Measurements from ENCODE around the gene KLHL22. TPM values are rescaled to one million over a fixed set of nuclear protein-coding genes. Genes with fewer than 3 reads are reported as not detected.

The KLHL22 gene
- total RNA-seq, 2 experiments from 2014 or later = 24.1 to 27.7 TPM

DNA sequence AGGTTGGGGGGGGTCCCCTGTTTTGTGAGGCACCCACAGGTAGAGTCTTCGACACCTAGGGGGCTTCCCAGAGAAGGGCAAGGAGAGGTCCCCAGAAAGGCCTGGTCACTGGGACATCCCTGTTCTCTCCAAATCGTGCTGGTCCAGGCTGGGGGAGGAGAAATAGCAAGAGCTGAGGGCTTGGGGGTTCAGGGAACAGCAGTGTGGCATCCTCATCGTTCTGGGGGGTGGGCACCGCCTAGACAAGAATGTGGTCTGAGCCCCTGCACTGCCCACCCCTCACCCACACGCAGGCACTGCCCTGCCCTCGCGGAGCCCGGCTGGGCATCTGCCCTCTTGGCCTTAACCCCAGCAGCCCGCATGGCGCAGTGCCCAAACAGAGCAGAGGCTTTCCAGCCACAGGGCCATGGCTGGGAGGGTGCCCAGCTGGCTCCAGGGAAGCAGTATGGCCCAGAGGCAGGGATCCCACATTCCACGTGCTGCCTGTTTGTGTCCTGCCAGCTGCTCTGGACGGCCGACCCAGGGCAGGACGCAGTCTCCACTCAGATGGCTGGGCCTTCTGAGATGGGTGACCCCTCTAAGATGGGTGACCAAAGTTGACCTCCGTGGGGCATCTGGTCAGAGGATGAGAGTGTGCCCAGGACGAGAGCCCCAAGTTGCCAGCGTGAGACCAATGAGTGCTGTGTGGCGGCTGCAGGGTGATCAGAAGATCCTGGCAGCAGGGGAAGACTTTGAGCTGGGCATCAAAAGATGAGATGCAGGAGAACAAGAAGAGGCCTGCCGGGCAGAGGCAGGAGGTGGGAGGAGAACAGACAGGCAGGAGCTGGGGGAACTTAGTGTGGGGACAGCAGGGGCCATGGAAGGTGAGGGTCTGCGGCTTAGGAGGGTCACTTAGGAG, 72.3 kb downstream of the KLHL22 start:
- ATAC-seq (ENCODE audit: poor library complexity) = no peak
- TF ChIP-seq, protein P1, sequence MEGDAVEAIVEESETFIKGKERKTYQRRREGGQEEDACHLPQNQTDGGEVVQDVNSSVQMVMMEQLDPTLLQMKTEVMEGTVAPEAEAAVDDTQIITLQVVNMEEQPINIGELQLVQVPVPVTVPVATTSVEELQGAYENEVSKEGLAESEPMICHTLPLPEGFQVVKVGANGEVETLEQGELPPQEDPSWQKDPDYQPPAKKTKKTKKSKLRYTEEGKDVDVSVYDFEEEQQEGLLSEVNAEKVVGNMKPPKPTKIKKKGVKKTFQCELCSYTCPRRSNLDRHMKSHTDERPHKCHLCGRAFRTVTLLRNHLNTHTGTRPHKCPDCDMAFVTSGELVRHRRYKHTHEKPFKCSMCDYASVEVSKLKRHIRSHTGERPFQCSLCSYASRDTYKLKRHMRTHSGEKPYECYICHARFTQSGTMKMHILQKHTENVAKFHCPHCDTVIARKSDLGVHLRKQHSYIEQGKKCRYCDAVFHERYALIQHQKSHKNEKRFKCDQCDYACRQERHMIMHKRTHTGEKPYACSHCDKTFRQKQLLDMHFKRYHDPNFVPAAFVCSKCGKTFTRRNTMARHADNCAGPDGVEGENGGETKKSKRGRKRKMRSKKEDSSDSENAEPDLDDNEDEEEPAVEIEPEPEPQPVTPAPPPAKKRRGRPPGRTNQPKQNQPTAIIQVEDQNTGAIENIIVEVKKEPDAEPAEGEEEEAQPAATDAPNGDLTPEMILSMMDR (IDR thresholded peaks at IDR 0.05) = no peak
- Mint-ChIP-seq H3K27me3 (peaks cover 15% of the 10 kb centered on the region), H3K36me3 (ENCODE audit: low read depth) (no peaks in the 10 kb centered on the region), H3K9me3 (no peaks in the 10 kb centered on the region), H3K27ac (no peak overlapping the region), H3K4me3 (peak overlapping the region; percentile 39), H3K4me1 (ENCODE audit: low read depth) (peaks cover 5% of the 10 kb centered on the region)
- no peak overlapping the region for H3K4me3 ChIP-seq (ENCODE audit: low read length)
- H3K4me1 ChIP-seq (ENCODE audit: insufficient read depth, low read length) = peaks cover 12% of the 10 kb centered on the region
- DNase-seq = no peak
- intact Hi-C loops (cut with DNase I, micrococcal nuclease) = no loop called here
- H3K36me3 ChIP-seq (ENCODE audit: insufficient read depth, low read length) = no peaks in the 10 kb centered on the region
- H3K9me3 ChIP-seq (ENCODE audit: control insufficient read depth in 1 of 2, insufficient read depth in 1 of 2, low read length in 2 of 2) = no peaks in the 10 kb centered on the region
- ChIA-PET POLR2A (interaction anchor here (0.8 kb wide), 1 partner anchor 40 kb away, joined by 3 read pairs; no protein-coding TSS in a partner anchor), CTCF (no interaction called here)
- no peak overlapping the region for H3K27ac ChIP-seq (ENCODE audit: low read depth in 1 of 2, low read length in 2 of 2)
- H3K27me3 ChIP-seq (ENCODE audit: control insufficient read depth in 1 of 2, insufficient read depth in 2 of 2, low read length in 2 of 2) = peaks cover 6 to 14% of the 10 kb centered on the region in 2 experiments

DNA sequence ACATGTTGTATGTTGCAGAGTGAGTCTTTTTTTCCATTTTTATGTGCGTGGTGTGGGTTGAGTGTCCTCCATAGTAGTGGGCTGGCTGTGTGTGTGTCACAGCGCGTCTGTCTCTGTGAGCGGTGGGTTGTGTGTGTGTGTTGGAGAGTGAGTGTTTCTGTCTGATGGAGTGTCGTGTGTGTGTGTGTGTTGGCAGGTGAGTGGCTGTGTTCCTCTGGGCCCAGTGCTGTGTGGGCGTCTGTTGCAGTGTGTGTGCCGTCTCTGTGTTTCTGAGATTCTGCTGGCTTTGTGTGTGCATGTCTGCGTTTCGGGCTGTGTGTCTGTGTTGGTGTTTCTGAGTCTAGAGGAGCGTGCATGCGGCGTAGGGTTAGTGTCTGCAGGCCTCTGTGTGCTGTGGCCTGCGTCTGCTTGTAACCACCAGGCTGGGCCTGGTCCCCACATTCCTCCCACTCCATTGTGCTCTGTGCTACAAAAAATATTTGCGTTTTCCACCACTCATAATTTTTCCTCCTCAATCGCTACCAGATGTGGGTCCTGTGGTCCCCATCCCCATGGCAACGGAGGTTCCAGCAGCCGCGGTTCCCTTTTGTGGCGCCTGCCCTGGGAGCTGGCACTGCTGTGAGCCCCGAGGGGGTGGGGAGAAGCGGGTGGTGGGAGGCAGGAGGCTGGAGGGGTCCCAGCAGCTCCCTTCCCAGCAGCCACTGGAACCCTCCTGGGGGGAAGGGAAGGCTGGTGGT, 73.2 kb downstream of the KLHL22 start:
- intact Hi-C loops (cut with DNase I, micrococcal nuclease) = no loop called here
- Mint-ChIP-seq H3K9me3 (no peaks in the 10 kb centered on the region), H3K4me3 (no peak overlapping the region), H3K27ac (no peak overlapping the region), H3K36me3 (ENCODE audit: low read depth) (no peaks in the 10 kb centered on the region), H3K27me3 (peaks cover 10% of the 10 kb centered on the region), H3K4me1 (ENCODE audit: low read depth) (peaks cover 5% of the 10 kb centered on the region)
- TF ChIP-seq, protein P1 (IDR thresholded peaks at IDR 0.05) = no peak
- Histone ChIP-seq H3K27ac (ENCODE audit: low read depth in 1 of 2, low read length in 2 of 2) (no peak overlapping the region), H3K36me3 (ENCODE audit: insufficient read depth, low read length) (no peaks in the 10 kb centered on the region), H3K27me3 (ENCODE audit: control insufficient read depth in 1 of 2, insufficient read depth in 2 of 2, low read length in 2 of 2) (peaks cover 8 to 11% of the 10 kb centered on the region in 2 experiments), H3K9me3 (ENCODE audit: control insufficient read depth in 1 of 2, insufficient read depth in 1 of 2, low read length in 2 of 2) (no peaks in the 10 kb centered on the region), H3K4me3 (ENCODE audit: low read length) (no peak overlapping the region), H3K4me1 (ENCODE audit: insufficient read depth, low read length) (peaks cover 17% of the 10 kb centered on the region)
- CTCF ChIA-PET = no interaction called here
- ATAC-seq (ENCODE audit: poor library complexity) = no peak
- POLR2A ChIA-PET = interaction anchor here (0.8 kb wide), 1 partner anchor 41 kb away, joined by 3 read pairs; no protein-coding TSS in a partner anchor
- DNase-seq = no peak

DNA sequence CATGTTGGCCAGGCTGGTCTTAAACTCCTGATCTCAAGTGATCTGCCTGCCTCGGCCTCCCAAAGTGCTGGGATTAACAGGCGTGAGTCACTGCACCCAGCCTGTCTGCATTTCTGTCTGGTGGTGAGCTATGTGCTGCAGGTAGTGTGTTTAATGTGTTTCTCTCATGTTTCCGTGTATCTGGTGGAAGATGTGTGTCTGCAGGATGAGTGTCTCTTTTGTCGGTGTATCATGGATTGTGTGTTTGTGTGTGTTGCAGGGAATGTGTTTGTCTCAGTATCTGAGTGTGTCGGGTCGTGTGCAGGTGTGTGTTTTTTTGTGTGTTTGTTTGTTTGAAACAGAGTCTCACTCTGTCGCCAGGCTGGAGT, 74.1 kb downstream of the KLHL22 start:
- ChIA-PET CTCF (no interaction called here), POLR2A (no interaction called here)
- H3K27ac ChIP-seq (ENCODE audit: low read depth in 1 of 2, low read length in 2 of 2) = no peak overlapping the region
- Mint-ChIP-seq H3K4me3 (no peak overlapping the region), H3K36me3 (ENCODE audit: low read depth) (no peaks in the 10 kb centered on the region), H3K27me3 (peaks cover 3% of the 10 kb centered on the region), H3K9me3 (no peaks in the 10 kb centered on the region), H3K4me1 (ENCODE audit: low read depth) (peaks cover 5% of the 10 kb centered on the region), H3K27ac (no peak overlapping the region)
- DNase-seq (no peak), ATAC-seq (ENCODE audit: poor library complexity) (no peak)
- peaks cover 17% of the 10 kb centered on the region for H3K4me1 ChIP-seq (ENCODE audit: insufficient read depth, low read length)
- peaks cover 5 to 10% of the 10 kb centered on the region in 2 experiments for H3K27me3 ChIP-seq (ENCODE audit: control insufficient read depth in 1 of 2, insufficient read depth in 2 of 2, low read length in 2 of 2)
- H3K4me3 ChIP-seq (ENCODE audit: low read length) = no peak overlapping the region
- intact Hi-C loops (cut with DNase I, micrococcal nuclease) = no loop called here
- TF ChIP-seq, protein P1 (IDR thresholded peaks at IDR 0.05) = no peak
- no peaks in the 10 kb centered on the region for H3K36me3 ChIP-seq (ENCODE audit: insufficient read depth, low read length)
- H3K9me3 ChIP-seq (ENCODE audit: control insufficient read depth in 1 of 2, insufficient read depth in 1 of 2, low read length in 2 of 2) = no peaks in the 10 kb centered on the region
